ENCODE data around the gene P3H2. TPM values are rescaled to one million over a fixed set of nuclear protein-coding genes. Genes with fewer than 3 reads are reported as not detected.

Gene P3H2
- total and polyA plus RNA-seq, 9 of the 15 experiments (the other 6 are each of a cell fraction or from before 2014, with no cell fraction given) = 0.04 to 0.26 (median 0.22) TPM; not detected in 6

DNA sequence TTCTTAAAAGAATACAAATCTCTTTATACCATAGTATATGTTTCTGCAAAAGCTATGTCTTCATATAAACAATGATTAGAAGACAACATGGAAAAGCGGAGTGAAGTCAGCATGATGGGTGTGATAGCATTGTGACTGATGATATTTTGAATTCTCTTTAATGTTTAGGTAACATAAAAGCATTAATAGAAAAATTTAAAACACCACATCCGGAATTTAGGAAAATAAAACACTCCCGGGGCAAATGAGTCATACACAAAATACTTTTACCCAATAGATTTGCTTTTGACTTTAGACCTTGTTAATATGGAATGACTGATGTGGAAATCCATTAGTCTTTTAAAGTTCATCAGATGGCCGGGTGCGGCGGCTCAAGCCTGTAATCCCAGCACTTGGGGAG lies 134.7 kb downstream of the P3H2 start:
- no peak for DNase-seq (ENCODE audit: extremely low read depth in 1 of 4, low spot score in 3 of 4)
- TF ChIP-seq THAP7 (CRISPR knock-in tag; IDR thresholded peaks at IDR 0.05) (no peak), ZNF384 (IDR thresholded peaks at IDR 0.05; ENCODE audit: low read depth, low read length) (no peak), CREB3 (tag; conservative IDR thresholded peaks at IDR 0.05; ENCODE audit: low read depth) (no peak), ZNF77 (CRISPR knock-in tag; IDR thresholded peaks at IDR 0.05) (no peak), ARID1B (IDR thresholded peaks at IDR 0.05) (no peak), ZNF830 (CRISPR knock-in tag; IDR thresholded peaks at IDR 0.05) (no peak), SRSF3 (IDR thresholded peaks at IDR 0.05; ENCODE audit: insufficient read depth, low read length) (no peak), ERF (CRISPR knock-in tag; IDR thresholded peaks at IDR 0.05) (no peak), IRF2 (CRISPR knock-in tag; IDR thresholded peaks at IDR 0.05) (no peak), SMAD1 (IDR thresholded peaks at IDR 0.05; ENCODE audit: low read depth, low read length, partially characterized antibody) (no peak), ZBTB17 (CRISPR knock-in tag; IDR thresholded peaks at IDR 0.05) (no peak), GTF2B (IDR thresholded peaks at IDR 0.05; ENCODE audit: extremely low read depth, insufficient read length) (no peak)
- no TSS peak for BruUV-seq (replicated peaks)
- H3K27me3 ChIP-seq (ENCODE audit: control insufficient read depth in 2 of 2, insufficient read depth in 2 of 2, low read length in 2 of 2) = no peaks in the 10 kb centered on the region
- WGBS (ENCODE audit: insufficient coverage, low coverage, missing lambda C conversion rate) = 1% methylated on average over 6 of the region's 6 CpGs
- H2AFZ ChIP-seq (ENCODE audit: low read depth, low read length) = no peak overlapping the region
- ChIA-PET CTCF (ENCODE audit: low intra/inter-chr PET ratio) (no interaction called here), POLR2A (no interaction called here)
- H3K9me1 ChIP-seq (ENCODE audit: control insufficient read depth, insufficient read depth, low read length) = no peaks in the 10 kb centered on the region
- no peaks in the 10 kb centered on the region for H3K36me3 ChIP-seq (ENCODE audit: control insufficient read depth, insufficient read depth, low read length)
- intact Hi-C loops (cut with micrococcal nuclease) = no loop called here
- ATAC-seq = no peak
- no peak overlapping the region for H3K27ac ChIP-seq (ENCODE audit: extremely low read depth, low read depth, low read length)
- no peaks in the 10 kb centered on the region for H3K4me1 ChIP-seq (replicated peaks in 1 of 2; ENCODE audit: control insufficient read depth in 2 of 2, insufficient read depth in 2 of 2, low read length in 2 of 2)
- no peaks in the 10 kb centered on the region for H3K9me3 ChIP-seq (replicated peaks; ENCODE audit: control insufficient read depth, insufficient read depth, low read depth, low read length)
- no peaks in the 10 kb centered on the region for H4K20me1 ChIP-seq (replicated peaks; ENCODE audit: control insufficient read depth, insufficient read depth, low read length)
- no peak overlapping the region for H3K4me2 ChIP-seq (ENCODE audit: insufficient read depth, low read length)
- in situ Hi-C loops (cut with MboI) = no loop called here
- H3K79me2 ChIP-seq (ENCODE audit: control insufficient read depth, insufficient read depth, low read length) = no peaks in the 10 kb centered on the region
- no peak overlapping the region for H3K9ac ChIP-seq (ENCODE audit: insufficient read depth in 1 of 2, low read depth in 2 of 2, low read length in 2 of 2)
- no peak overlapping the region for H3K4me3 ChIP-seq
- FAIRE-seq = no peak
